MG63 (cell line): ENCODE results near the gene ANKRD11. TPM values are rescaled to one million over a fixed set of nuclear protein-coding genes. Genes with fewer than 3 reads are reported as not detected.

ENCODE experiments used
- DNase-seq: peaks from one replicate; pipeline ENCODE4 v3.0.0-alpha.2; 2020
- H3K27me3 ChIP-seq: fragments of 250-450 bp; sonication (Bioruptor Pico); 2 replicates; pipeline ENCODE4 v1.5.1; 2020; ENCODE audit warnings: mild to moderate bottlenecking, moderate library complexity
- H3K36me3 ChIP-seq: fragments of 250-450 bp; sonication (Bioruptor Pico); 2 replicates; pipeline ENCODE4 v1.5.1; 2020; ENCODE audit warnings: mild to moderate bottlenecking, moderate library complexity
- H3K4me3 ChIP-seq: fragments of 250-450 bp; sonication (Bioruptor Pico); 2 replicates; pipeline ENCODE4 v1.5.1; 2020; ENCODE audit warnings: mild to moderate bottlenecking, moderate library complexity
- H3K9me3 ChIP-seq: fragments of 250-450 bp; sonication (Bioruptor Pico); 2 replicates; pipeline ENCODE4 v1.5.1; 2020; ENCODE audit warnings: mild to moderate bottlenecking, moderate library complexity
- total RNA-seq: library from RNA; depleted of rRNA; stranded (reverse); fragments of >200 nt; shearing (Covaris generic); gene quantifications from 2 replicates; pipeline ENCODE4 v1.2.3, GENCODE V29; 2014; ENCODE audit warnings: low replicate concordance; rRNA removed

Gene ANKRD11
- total RNA-seq, 1 experiment from 2014 or later = 54.3 TPM

- no peak for DNase-seq
- Histone ChIP-seq H3K9me3 (peaks cover 2% of the 10 kb centered on the region; the same call in 1 of the 2 replicates), H3K36me3 (peaks cover 47% of the 10 kb centered on the region), H3K4me3 (no peak overlapping the region), H3K27me3 (no peaks in the 10 kb centered on the region)
Observed at GRCh38 chr16:89222931-89223330, 267.4 kb downstream of the ANKRD11 start.

- Histone ChIP-seq H3K27me3 (no peaks in the 10 kb centered on the region), H3K36me3 (peaks cover 33% of the 10 kb centered on the region), H3K9me3 (no peaks in the 10 kb centered on the region), H3K4me3 (no peak overlapping the region)
- no peak for DNase-seq
Observed at GRCh38 chr16:89221604-89222003, 268.8 kb downstream of the ANKRD11 start.

- DNase-seq = no peak
- Histone ChIP-seq H3K27me3 (no peaks in the 10 kb centered on the region), H3K9me3 (no peaks in the 10 kb centered on the region), H3K4me3 (no peak overlapping the region), H3K36me3 (peaks cover 20% of the 10 kb centered on the region)
Observed at GRCh38 chr16:89219365-89219764, 271.0 kb downstream of the ANKRD11 start.

Other genes with a start within 250 kb of the ANKRD11 start
- 52.8 and 71.9 TPM in 2 replicates for gene SPG7, start 17.8 kb upstream of the ANKRD11 start, total RNA-seq
- 2,413 and 2,555 TPM in 2 replicates for gene RPL13, start 70.1 kb upstream of the ANKRD11 start, total RNA-seq
- gene CPNE7, start 85.2 kb upstream of the ANKRD11 start, total RNA-seq = 9.1 and 9.6 TPM in 2 replicates
- not detected in 2 replicates for gene DPEP1, start 123.1 kb upstream of the ANKRD11 start, total RNA-seq
- 83.9 and 97.0 TPM in 2 replicates for gene CHMP1A, start 167.1 kb upstream of the ANKRD11 start, total RNA-seq
- gene SPATA33, start 167.3 kb upstream of the ANKRD11 start, total RNA-seq = 6.6 and 13.7 TPM in 2 replicates
- gene CDK10, start 196.1 kb upstream of the ANKRD11 start, total RNA-seq = 11.9 and 40.4 TPM in 2 replicates
- 12.6 and 18.4 TPM in 2 replicates for gene SPATA2L, start 211.1 kb upstream of the ANKRD11 start, total RNA-seq
- gene VPS9D1, start 230.3 kb upstream of the ANKRD11 start, total RNA-seq = 6.4 and 7.2 TPM in 2 replicates
- 4.5 and 4.9 TPM in 2 replicates for gene ZNF276, start 231.0 kb upstream of the ANKRD11 start, total RNA-seq